CD4-positive, alpha-beta T cell treated with Interferon alpha-2 for 1 hour (primary cell): ENCODE measurements around the gene CPAMD8.
"Not testable (repeated sequence)": the region's sequence is repeated elsewhere in the genome, so short reads cannot be mapped to it uniquely, and the experiment has no call there.

Source experiments
- DNase-seq, 2 donors: peaks; one replicate each; pipeline ENCODE4 v3.0.0-alpha.2; 2020 to 2022

The CPAMD8 gene

GRCh38 chr19:16996838-16997490 lies 29.6 kb downstream of the CPAMD8 start:
- not testable (repeated sequence) for DNase-seq

GRCh38 chr19:16988661-16989060 lies 37.9 kb downstream of the CPAMD8 start:
- no peak for DNase-seq

- no peak for DNase-seq
Observed at GRCh38 chr19:16985403-16985802, 41.2 kb downstream of the CPAMD8 start.

GRCh38 chr19:16982586-16982985 lies 44.0 kb downstream of the CPAMD8 start:
- DNase-seq: not testable (repeated sequence)

GRCh38 chr19:16978839-16979802 lies 47.5 kb downstream of the CPAMD8 start:
- DNase-seq: no peak

GRCh38 chr19:16978156-16978555 lies 48.5 kb downstream of the CPAMD8 start:
- DNase-seq: no peak

GRCh38 chr19:16977306-16977705 lies 49.3 kb downstream of the CPAMD8 start:
- DNase-seq: no peak

- DNase-seq: no peak
Observed at GRCh38 chr19:16976446-16976845, 50.2 kb downstream of the CPAMD8 start.

- no peak for DNase-seq
Observed at GRCh38 chr19:16970821-16971220, 55.8 kb downstream of the CPAMD8 start.

- DNase-seq: no peak
Observed at GRCh38 chr19:16969135-16969534, 57.5 kb downstream of the CPAMD8 start.

- DNase-seq: not testable (repeated sequence)
Observed at GRCh38 chr19:16960996-16961822, 65.4 kb downstream of the CPAMD8 start.

- DNase-seq: not testable (repeated sequence)
Observed at GRCh38 chr19:16958277-16958676, 68.3 kb downstream of the CPAMD8 start.

GRCh38 chr19:16957855-16958254 lies 68.8 kb downstream of the CPAMD8 start:
- DNase-seq: no peak

- no peak for DNase-seq
Observed at GRCh38 chr19:16957151-16957701, 69.4 kb downstream of the CPAMD8 start.

GRCh38 chr19:16955161-16955560 lies 71.4 kb downstream of the CPAMD8 start:
- DNase-seq: no peak

GRCh38 chr19:16952046-16952445 lies 74.6 kb downstream of the CPAMD8 start:
- DNase-seq: no peak

GRCh38 chr19:16951529-16951928 lies 75.1 kb downstream of the CPAMD8 start:
- no peak for DNase-seq

- DNase-seq: no peak
Observed at GRCh38 chr19:16949496-16950023, 77.0 kb downstream of the CPAMD8 start.

- DNase-seq: no peak
Observed at GRCh38 chr19:16946951-16947940, 79.4 kb downstream of the CPAMD8 start.

GRCh38 chr19:16945762-16946465 lies 80.7 kb downstream of the CPAMD8 start:
- no peak for DNase-seq

- DNase-seq: no peak
Observed at GRCh38 chr19:16945364-16945714, 81.3 kb downstream of the CPAMD8 start.
